T-helper 17 cell (primary cell): ENCODE results near the gene MAN2A1. TPM values are rescaled to one million over a fixed set of nuclear protein-coding genes. Genes with fewer than 3 reads are reported as not detected.

ENCODE experiments used
- ATAC-seq: fragments of 150-1000 bp; cut with Tn5 transposase; 2 replicates; pipeline ENCODE4 v1.10.0; 2021; ENCODE audit warnings: mild to moderate bottlenecking, moderate library complexity
- DNase-seq, 3 donors: peaks; one replicate each; pipeline versions ENCODE4 v3.0.0 to v3.0.0-alpha.2; 2020 to 2021
- H3K9me3 ChIP-seq: one replicate; pipeline ENCODE4 v1.7.0; 2013; ENCODE audit warnings: low read length, mild to moderate bottlenecking; ENCODE audit not compliant: control insufficient read depth, poor library complexity, severe bottlenecking
- H3K27ac Mint-ChIP-seq: one replicate; pipeline ENCODE4 v1.8.0; 2022; ENCODE audit warnings: mild to moderate bottlenecking, moderate library complexity, mixed read lengths
- H3K27me3 Mint-ChIP-seq: one replicate; pipeline ENCODE4 v1.8.0; 2022; ENCODE audit warnings: mixed read lengths
- H3K36me3 Mint-ChIP-seq: one replicate; pipeline ENCODE4 v1.8.0; 2022; ENCODE audit warnings: low read depth, mixed read lengths
- H3K4me1 Mint-ChIP-seq: one replicate; pipeline ENCODE4 v1.8.0; 2022; ENCODE audit warnings: mild to moderate bottlenecking, mixed read lengths
- H3K4me3 Mint-ChIP-seq: one replicate; pipeline ENCODE4 v1.8.0; 2022; ENCODE audit warnings: mild to moderate bottlenecking, moderate library complexity, mixed read lengths
- total RNA-seq, 4 donors: library from RNA in 2 of 4; stranded (reverse) in 2 of 4; gene quantifications; one replicate each; pipeline ENCODE4 v1.2.3 and lab custom pipeline; 2022 to 2026

Gene MAN2A1
- total RNA-seq, 2 donors from 2014 or later, result 51.6 to 53.3 TPM

DNA sequence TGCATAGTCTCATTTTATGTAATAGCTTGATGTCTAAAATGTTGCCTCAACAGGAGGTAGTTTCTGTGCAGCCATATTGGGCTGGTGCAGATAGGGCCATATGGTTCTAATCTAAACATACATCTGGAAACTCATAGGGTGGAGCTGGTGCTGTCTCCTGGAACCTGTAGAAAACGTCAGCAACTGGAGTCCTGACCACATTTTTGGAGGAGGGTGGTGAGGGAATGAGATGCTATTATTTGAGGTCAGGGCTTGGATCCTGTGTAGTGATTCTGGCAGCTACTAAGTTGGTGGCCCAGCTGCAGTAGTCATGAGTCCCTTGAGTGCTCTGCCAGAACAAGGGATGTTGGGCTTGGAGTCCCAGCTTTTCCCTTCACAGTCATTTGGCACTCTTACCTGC, 14.1 kb downstream of the MAN2A1 start:
- no peak overlapping the region for H3K27ac Mint-ChIP-seq
- H3K9me3 ChIP-seq, result no peaks in the 10 kb centered on the region
- no peaks in the 10 kb centered on the region for H3K27me3 Mint-ChIP-seq
- DNase-seq (no peak), ATAC-seq (no peak)
- no peaks in the 10 kb centered on the region for H3K36me3 Mint-ChIP-seq
- H3K4me1 Mint-ChIP-seq, result peaks cover 47% of the 10 kb centered on the region
- no peak overlapping the region for H3K4me3 Mint-ChIP-seq

DNA sequence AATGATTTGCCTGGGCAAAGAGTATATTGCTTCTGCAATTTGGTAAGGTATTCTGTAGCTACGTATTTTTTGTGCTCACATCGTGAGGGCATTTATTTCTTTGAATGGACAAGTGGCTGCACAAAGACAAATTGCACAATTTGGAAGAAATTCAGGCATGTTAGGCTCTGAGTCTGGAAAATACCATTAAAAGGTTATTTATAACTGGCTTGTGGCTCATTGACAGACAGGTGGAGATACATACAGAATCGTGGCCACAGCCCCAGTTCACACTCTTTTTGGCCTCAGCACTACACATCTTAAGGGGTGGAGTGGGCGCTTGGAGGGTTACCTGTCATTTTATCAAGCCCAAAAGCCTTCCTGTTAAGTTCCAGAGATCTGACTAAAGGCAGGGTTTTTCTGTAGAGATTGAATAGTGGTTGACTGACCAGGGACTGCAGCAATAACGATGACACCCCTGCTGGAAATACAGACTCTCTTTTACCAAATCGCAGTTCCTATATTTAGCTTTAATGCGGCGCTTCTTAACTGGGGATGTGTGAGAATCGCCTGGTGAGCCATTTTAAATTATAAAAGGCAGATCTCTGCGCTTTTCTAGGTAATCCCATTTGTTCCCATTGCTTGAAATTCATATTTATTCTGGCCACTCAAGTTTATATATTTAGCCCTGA, 14.7 kb downstream of the MAN2A1 start:
- Mint-ChIP-seq H3K4me3 (no peak overlapping the region), H3K4me1 (peaks cover 46% of the 10 kb centered on the region), H3K27me3 (no peaks in the 10 kb centered on the region), H3K27ac (no peak overlapping the region), H3K36me3 (no peaks in the 10 kb centered on the region)
- ATAC-seq (no peak), DNase-seq (no peak)
- H3K9me3 ChIP-seq, result no peaks in the 10 kb centered on the region

DNA sequence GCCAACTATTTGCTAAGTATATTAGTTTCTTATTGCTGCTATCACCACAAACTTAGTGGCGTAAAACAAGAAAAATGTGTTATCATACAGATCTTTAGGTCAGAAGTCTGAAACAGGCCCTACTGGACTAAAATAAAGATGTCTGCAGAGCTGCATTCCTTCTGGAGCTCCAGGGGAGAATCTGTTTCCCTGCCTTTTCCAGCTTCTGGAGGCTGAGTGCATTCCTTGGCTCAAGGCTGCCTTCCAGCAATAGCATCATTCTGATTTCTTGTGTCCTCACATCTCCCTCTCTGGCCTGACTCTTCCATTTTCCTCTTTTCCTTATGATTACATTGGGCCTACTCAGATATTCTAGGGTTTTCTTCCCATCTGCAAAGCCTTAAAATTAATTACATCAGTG, 15.9 kb downstream of the MAN2A1 start:
- DNase-seq (no peak), ATAC-seq (no peak)
- no peaks in the 10 kb centered on the region for H3K36me3 Mint-ChIP-seq
- no peaks in the 10 kb centered on the region for H3K27me3 Mint-ChIP-seq
- peaks cover 43% of the 10 kb centered on the region for H3K4me1 Mint-ChIP-seq
- H3K9me3 ChIP-seq, result no peaks in the 10 kb centered on the region
- no peak overlapping the region for H3K4me3 Mint-ChIP-seq
- no peak overlapping the region for H3K27ac Mint-ChIP-seq

DNA sequence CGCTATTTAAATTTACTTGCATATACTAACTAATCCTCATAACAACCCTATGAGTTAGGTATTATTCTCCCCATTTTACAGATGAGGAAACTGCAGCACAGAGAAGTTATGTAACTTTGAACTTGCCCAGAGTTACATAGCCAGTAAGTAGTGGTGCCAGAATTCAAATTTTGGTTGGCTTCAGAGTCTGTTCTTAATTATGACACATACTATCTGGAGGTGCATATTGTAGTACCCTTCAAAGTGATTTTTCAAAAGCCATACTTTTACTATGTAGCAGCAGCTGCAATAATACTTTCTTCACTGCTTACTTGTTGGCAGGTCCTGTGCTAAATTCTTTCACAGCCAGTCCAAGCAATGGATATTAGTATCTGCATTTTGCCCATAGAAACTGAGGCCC, 16.4 kb downstream of the MAN2A1 start:
- no peak for DNase-seq
- ATAC-seq, result no peak
- no peaks in the 10 kb centered on the region for H3K27me3 Mint-ChIP-seq
- no peak overlapping the region for H3K27ac Mint-ChIP-seq
- no peak overlapping the region for H3K4me3 Mint-ChIP-seq
- H3K36me3 Mint-ChIP-seq, result no peaks in the 10 kb centered on the region
- peaks cover 43% of the 10 kb centered on the region for H3K4me1 Mint-ChIP-seq
- no peaks in the 10 kb centered on the region for H3K9me3 ChIP-seq

DNA sequence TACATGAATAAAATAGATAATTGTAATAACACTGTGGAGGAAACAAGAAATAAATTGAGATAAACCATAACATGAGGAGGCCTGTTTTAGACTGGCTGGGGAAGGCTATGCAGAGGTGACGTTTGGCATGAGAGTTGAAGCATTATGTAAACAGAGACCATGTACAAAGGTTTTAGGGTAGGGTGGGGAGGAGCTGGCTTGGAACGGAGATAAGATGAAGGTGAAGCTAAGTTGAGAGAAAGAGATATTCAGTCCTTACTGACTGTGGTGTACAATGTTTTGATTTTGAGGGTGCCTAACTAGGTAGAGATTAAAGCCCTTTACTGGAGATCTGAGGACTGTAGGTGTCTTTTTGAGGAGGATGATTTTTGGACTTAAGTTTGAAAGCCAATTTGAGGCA, 17.8 kb downstream of the MAN2A1 start:
- no peaks in the 10 kb centered on the region for H3K9me3 ChIP-seq
- DNase-seq (no peak), ATAC-seq (no peak)
- Mint-ChIP-seq H3K27ac (no peak overlapping the region), H3K4me1 (peaks cover 44% of the 10 kb centered on the region), H3K4me3 (no peak overlapping the region), H3K36me3 (no peaks in the 10 kb centered on the region), H3K27me3 (no peaks in the 10 kb centered on the region)

DNA sequence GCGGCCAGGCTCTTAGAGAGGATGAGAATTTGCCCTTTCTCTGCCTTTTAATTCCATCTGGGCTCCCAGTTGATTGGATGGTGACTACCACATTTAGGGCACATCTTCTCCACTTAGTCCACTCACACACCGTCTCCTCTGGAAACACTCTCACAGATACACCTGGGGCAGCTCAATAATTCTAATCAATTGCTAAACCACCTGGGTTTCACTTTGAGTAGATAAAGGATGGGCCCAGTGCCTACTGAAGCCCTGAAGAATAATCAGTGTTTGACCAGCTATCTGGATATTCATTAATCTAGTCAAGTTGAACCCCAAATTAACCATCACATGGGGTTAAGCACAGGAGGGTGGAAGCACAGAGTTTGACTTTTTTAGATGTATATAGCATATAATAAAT, 19.1 kb downstream of the MAN2A1 start:
- Mint-ChIP-seq H3K27me3 (no peaks in the 10 kb centered on the region), H3K27ac (no peak overlapping the region), H3K36me3 (no peaks in the 10 kb centered on the region), H3K4me1 (peaks cover 44% of the 10 kb centered on the region), H3K4me3 (no peak overlapping the region)
- H3K9me3 ChIP-seq, result no peaks in the 10 kb centered on the region
- DNase-seq, result no peak
- no peak for ATAC-seq

DNA sequence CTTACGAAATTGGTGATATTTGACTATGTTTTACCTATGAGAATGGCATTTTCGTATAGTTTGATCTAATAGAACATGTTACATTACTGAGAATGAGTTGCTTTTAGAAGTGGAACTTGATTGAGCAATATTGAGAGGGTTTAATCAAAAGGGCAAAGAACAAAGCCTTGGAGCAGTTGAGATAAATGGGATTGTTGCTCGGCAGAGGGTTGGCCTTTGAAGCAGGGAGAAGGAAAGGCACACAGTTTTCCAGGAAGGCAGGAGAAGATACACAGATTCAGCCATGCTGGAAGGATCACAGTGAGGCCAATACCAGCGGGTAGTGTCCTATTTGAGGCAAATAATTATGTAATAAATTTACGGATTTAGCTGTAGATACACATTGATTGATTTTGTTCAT, 19.5 kb downstream of the MAN2A1 start:
- Mint-ChIP-seq H3K27ac (no peak overlapping the region), H3K4me1 (peaks cover 41% of the 10 kb centered on the region), H3K36me3 (no peaks in the 10 kb centered on the region), H3K4me3 (no peak overlapping the region), H3K27me3 (no peaks in the 10 kb centered on the region)
- no peaks in the 10 kb centered on the region for H3K9me3 ChIP-seq
- ATAC-seq (no peak), DNase-seq (no peak)

DNA sequence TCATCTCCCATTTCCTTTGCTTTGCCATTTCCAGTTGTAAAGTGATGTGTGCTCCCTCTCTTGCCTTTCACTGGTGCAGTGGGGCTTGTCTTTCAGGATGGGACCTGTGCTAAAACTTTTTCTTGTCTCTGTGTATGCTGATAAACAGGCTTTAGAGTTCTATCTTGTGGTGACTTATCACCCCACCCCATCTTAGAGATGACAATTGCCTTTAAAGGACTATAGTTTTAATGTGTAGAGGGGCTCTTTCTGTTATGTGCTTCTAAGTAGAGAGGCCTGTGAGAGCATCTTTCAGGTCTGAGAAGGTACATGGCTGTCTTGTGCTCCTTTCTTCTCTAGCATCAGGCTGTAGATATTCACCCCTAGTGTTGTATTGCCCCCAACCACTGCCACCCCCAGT, 21.9 kb downstream of the MAN2A1 start:
- no peaks in the 10 kb centered on the region for H3K9me3 ChIP-seq
- Mint-ChIP-seq H3K36me3 (peaks cover 3% of the 10 kb centered on the region), H3K4me1 (peaks cover 33% of the 10 kb centered on the region), H3K27me3 (no peaks in the 10 kb centered on the region), H3K4me3 (peak overlapping the region; percentile 36), H3K27ac (no peak overlapping the region)
- ATAC-seq, result peak; percentile 18
- DNase-seq, result no peak

DNA sequence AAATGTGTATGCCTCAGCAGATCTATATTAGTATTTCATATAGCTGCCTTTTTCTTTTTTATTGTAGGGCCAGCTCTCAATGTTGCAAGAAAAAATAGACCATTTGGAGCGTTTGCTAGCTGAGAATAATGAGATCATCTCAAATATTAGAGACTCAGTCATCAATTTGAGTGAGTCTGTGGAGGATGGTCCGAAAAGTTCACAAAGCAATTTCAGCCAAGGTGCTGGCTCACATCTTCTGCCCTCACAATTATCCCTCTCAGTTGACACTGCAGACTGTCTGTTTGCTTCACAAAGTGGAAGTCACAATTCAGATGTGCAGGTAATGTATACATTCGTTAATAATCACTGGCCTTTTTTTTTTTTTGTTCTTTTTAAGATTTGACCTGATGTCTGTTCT, 23.7 kb downstream of the MAN2A1 start:
- Mint-ChIP-seq H3K36me3 (peaks cover 4% of the 10 kb centered on the region), H3K27ac (no peak overlapping the region), H3K27me3 (no peaks in the 10 kb centered on the region), H3K4me1 (peaks cover 26% of the 10 kb centered on the region), H3K4me3 (no peak overlapping the region)
- DNase-seq, result no peak
- no peaks in the 10 kb centered on the region for H3K9me3 ChIP-seq
- ATAC-seq, result no peak

DNA sequence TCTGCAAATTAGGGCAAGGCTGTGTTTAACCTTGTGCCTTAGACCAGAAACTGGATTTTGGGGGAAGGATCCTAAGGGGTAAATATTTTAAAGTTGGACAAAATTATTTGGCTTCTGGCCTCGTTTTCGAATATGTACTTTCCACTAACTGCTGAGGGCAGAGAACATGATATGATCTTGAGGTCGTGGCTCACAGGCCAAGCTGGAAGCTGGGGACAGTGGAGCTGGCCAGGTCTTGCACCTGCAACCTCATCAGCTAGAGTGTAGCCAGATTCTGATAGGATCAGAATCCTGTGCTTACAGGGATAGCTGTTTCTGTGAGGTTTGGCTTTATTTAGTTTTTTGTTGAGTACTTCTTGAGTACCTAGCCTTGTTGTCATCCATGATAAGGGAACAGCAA, 24.9 kb downstream of the MAN2A1 start:
- no peaks in the 10 kb centered on the region for H3K27me3 Mint-ChIP-seq
- H3K4me3 Mint-ChIP-seq, result no peak overlapping the region
- no peak overlapping the region for H3K27ac Mint-ChIP-seq
- DNase-seq (no peak), ATAC-seq (no peak)
- H3K9me3 ChIP-seq, result no peaks in the 10 kb centered on the region
- H3K36me3 Mint-ChIP-seq, result peaks cover 7% of the 10 kb centered on the region
- H3K4me1 Mint-ChIP-seq, result peaks cover 25% of the 10 kb centered on the region

DNA sequence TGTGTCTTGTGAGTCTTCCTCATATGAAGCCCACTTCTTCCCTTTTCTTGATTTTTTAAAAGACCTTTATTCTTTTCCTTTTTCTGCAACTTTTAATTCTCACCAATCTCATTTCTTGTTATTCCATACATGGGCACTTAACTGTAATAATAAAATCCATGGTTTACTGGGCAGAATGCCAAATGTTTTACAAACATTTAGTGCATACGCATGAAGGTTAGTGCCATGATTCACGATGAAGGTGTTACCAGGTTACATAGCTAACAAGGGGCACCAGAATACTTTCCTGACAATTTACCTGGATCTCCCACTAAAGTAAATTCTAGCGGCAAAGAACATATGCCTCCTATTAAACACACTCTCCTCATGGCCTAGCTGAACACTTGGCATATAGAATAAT, 28.5 kb downstream of the MAN2A1 start:
- Mint-ChIP-seq H3K4me3 (no peak overlapping the region), H3K36me3 (peaks cover 9% of the 10 kb centered on the region), H3K27me3 (no peaks in the 10 kb centered on the region), H3K27ac (no peak overlapping the region), H3K4me1 (peaks cover 17% of the 10 kb centered on the region)
- ATAC-seq (no peak), DNase-seq (no peak)
- no peaks in the 10 kb centered on the region for H3K9me3 ChIP-seq

DNA sequence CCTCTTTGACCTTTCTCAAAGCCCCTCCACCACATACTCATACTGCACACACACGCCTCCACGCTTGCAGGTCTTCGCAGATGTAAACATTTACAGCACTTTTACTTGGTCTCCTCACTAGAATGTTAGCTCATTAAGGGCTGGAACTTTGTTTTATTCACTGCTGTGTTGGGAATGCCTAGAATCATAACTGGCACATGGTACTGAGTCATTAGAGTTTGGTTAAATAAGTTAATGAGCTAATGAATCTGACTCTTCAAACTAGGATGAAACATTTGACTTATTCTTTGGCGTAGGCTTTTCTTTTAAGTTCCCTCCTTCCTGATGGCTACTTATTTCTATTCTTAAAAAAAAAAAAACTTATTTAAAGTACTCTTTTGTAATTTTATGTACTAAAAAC, 28.9 kb downstream of the MAN2A1 start:
- Mint-ChIP-seq H3K4me1 (peaks cover 21% of the 10 kb centered on the region), H3K4me3 (no peak overlapping the region), H3K27ac (no peak overlapping the region), H3K36me3 (peaks cover 11% of the 10 kb centered on the region), H3K27me3 (no peaks in the 10 kb centered on the region)
- DNase-seq (no peak), ATAC-seq (no peak)
- no peaks in the 10 kb centered on the region for H3K9me3 ChIP-seq

DNA sequence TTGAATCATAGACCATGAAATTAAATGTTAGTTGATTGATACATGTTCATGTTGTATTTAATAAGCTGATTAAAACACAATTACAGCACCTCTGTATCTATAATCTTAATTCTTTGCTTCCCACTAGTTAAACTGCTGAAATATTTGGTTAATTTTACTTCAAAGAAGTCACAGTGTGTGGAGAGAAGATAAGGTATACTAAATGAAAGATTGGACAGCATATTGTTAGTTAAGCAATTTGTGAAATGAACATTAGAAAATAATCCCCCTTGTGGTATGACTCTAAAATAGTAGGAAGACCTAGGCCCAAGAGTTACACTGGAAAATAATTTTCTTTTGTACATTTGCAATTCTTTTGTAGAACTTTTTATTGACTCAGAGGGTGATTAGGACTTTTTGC, 30.3 kb downstream of the MAN2A1 start:
- peaks cover 11% of the 10 kb centered on the region for H3K36me3 Mint-ChIP-seq
- no peak for ATAC-seq

DNA sequence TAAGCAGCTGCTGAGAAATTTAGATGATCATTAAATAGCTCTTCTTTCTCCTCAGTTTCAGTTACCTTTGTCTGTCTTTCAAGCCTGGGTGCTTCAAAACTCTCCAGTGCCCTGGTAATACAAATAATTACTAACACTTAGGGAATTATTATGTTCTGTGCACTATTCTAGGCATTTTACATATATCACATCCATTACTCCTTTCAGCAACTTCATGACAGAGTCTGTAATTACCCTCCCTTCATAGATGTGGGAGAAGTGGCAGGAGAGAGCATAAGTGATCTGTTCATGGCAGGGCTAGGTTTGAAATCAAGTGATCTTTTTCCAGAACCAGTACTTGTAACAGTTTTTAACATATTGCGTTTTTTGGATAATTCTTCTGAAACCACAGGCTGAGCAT, 32.0 kb downstream of the MAN2A1 start:
- H3K4me1 Mint-ChIP-seq, result peaks cover 19% of the 10 kb centered on the region
- DNase-seq (no peak), ATAC-seq (no peak)
- H3K27ac Mint-ChIP-seq, result no peak overlapping the region
- no peak overlapping the region for H3K4me3 Mint-ChIP-seq
- H3K9me3 ChIP-seq, result no peaks in the 10 kb centered on the region
- H3K36me3 Mint-ChIP-seq, result peaks cover 8% of the 10 kb centered on the region
- no peaks in the 10 kb centered on the region for H3K27me3 Mint-ChIP-seq

More for the DNA sequence above, 30.3 kb downstream of the MAN2A1 start:
- peaks cover 19% of the 10 kb centered on the region for H3K4me1 Mint-ChIP-seq
- no peaks in the 10 kb centered on the region for H3K9me3 ChIP-seq
- H3K27ac Mint-ChIP-seq, result no peak overlapping the region
- H3K4me3 Mint-ChIP-seq, result no peak overlapping the region
- H3K27me3 Mint-ChIP-seq, result no peaks in the 10 kb centered on the region
- DNase-seq, result no peak
